T-helper 1 cell treated with Interleukin-12 subunit alpha and Interleukin-12 subunit beta and Interleukin-4 antibody, amounts not matched to agents 30 μg/mL and 1 μg/mL, for 36 hours (primary cell): Measurements from ENCODE around the gene SYNE4.
A peak's percentile ranks its signal among the peaks of the same experiment; 100 is the strongest.
"Not testable (repeated sequence)": the region's sequence is repeated elsewhere in the genome, so short reads cannot be mapped to it uniquely, and the experiment has no call there.

Experiments
- H3K27ac Mint-ChIP-seq: one replicate; pipeline ENCODE4 v1.8.0; 2021; ENCODE audit warnings: mild to moderate bottlenecking, mixed read lengths
- H3K27me3 Mint-ChIP-seq: one replicate; pipeline ENCODE4 v1.8.0; 2021; ENCODE audit warnings: low read depth, mixed read lengths
- H3K36me3 Mint-ChIP-seq: one replicate; pipeline ENCODE4 v1.8.0; 2021; ENCODE audit warnings: low read depth, mixed read lengths
- H3K4me1 Mint-ChIP-seq: one replicate; pipeline ENCODE4 v1.8.0; 2021; ENCODE audit warnings: low read depth, mixed read lengths
- H3K4me3 Mint-ChIP-seq: one replicate; pipeline ENCODE4 v1.8.0; 2021; ENCODE audit warnings: mild to moderate bottlenecking, moderate library complexity, mixed read lengths
- H3K9me3 Mint-ChIP-seq: one replicate; pipeline ENCODE4 v1.8.0; 2021; ENCODE audit warnings: mixed read lengths

The SYNE4 gene

GRCh38 chr19:35988824-35989223 lies 19.8 kb downstream of the SYNE4 start:
- Mint-ChIP-seq H3K27me3 (peaks cover 40% of the 10 kb centered on the region), H3K4me1 (peaks cover 3% of the 10 kb centered on the region), H3K9me3 (no peaks in the 10 kb centered on the region), H3K4me3 (no peak overlapping the region), H3K27ac (no peak overlapping the region), H3K36me3 (no peaks in the 10 kb centered on the region)

- Mint-ChIP-seq H3K9me3 (no peaks in the 10 kb centered on the region), H3K27ac (no peak overlapping the region), H3K27me3 (peaks cover 44% of the 10 kb centered on the region), H3K4me1 (peaks cover 3% of the 10 kb centered on the region), H3K4me3 (peak overlapping the region; percentile 14), H3K36me3 (no peaks in the 10 kb centered on the region)
These were observed 21.1 kb downstream of the SYNE4 start for GRCh38 chr19:35987571-35987896.

- Mint-ChIP-seq H3K27me3 (peaks cover 44% of the 10 kb centered on the region), H3K4me1 (peaks cover 3% of the 10 kb centered on the region), H3K27ac (no peak overlapping the region), H3K9me3 (no peaks in the 10 kb centered on the region), H3K4me3 (peak overlapping the region; percentile 81), H3K36me3 (no peaks in the 10 kb centered on the region)
These were observed 21.7 kb downstream of the SYNE4 start for GRCh38 chr19:35986664-35987570.

- Mint-ChIP-seq H3K36me3 (no peaks in the 10 kb centered on the region), H3K9me3 (no peaks in the 10 kb centered on the region), H3K4me3 (peak overlapping the region; percentile 81), H3K27ac (no peak overlapping the region), H3K27me3 (peaks cover 47% of the 10 kb centered on the region), H3K4me1 (peaks cover 3% of the 10 kb centered on the region)
These were observed 22.5 kb downstream of the SYNE4 start for GRCh38 chr19:35986111-35986510.

GRCh38 chr19:35983177-35983576 lies 25.4 kb downstream of the SYNE4 start:
- Mint-ChIP-seq H3K36me3 (no peaks in the 10 kb centered on the region), H3K9me3 (no peaks in the 10 kb centered on the region), H3K27ac (no peak overlapping the region), H3K4me3 (no peak overlapping the region), H3K4me1 (peaks cover 3% of the 10 kb centered on the region), H3K27me3 (peaks cover 55% of the 10 kb centered on the region)

- H3K36me3 Mint-ChIP-seq, H3K4me1 Mint-ChIP-seq, H3K27ac Mint-ChIP-seq, H3K4me3 Mint-ChIP-seq, H3K9me3 Mint-ChIP-seq: not testable (repeated sequence)
- H3K27me3 Mint-ChIP-seq = peaks cover 42% of the 10 kb centered on the region
These were observed 27.6 kb downstream of the SYNE4 start for GRCh38 chr19:35980997-35981396.

- no peaks in the 10 kb centered on the region for H3K36me3 Mint-ChIP-seq
- no peaks in the 10 kb centered on the region for H3K4me1 Mint-ChIP-seq
- no peak overlapping the region for H3K4me3 Mint-ChIP-seq
- H3K9me3 Mint-ChIP-seq = no peaks in the 10 kb centered on the region
- H3K27ac Mint-ChIP-seq = no peak overlapping the region
- H3K27me3 Mint-ChIP-seq = peaks cover 23% of the 10 kb centered on the region
These were observed 29.7 kb downstream of the SYNE4 start for GRCh38 chr19:35978832-35979365.

- peaks cover 18% of the 10 kb centered on the region for H3K27me3 Mint-ChIP-seq
- H3K36me3 Mint-ChIP-seq = no peaks in the 10 kb centered on the region
- no peaks in the 10 kb centered on the region for H3K9me3 Mint-ChIP-seq
- no peak overlapping the region for H3K27ac Mint-ChIP-seq
- no peak overlapping the region for H3K4me3 Mint-ChIP-seq
- H3K4me1 Mint-ChIP-seq = no peaks in the 10 kb centered on the region
These were observed 30.3 kb downstream of the SYNE4 start for GRCh38 chr19:35978271-35978670.

GRCh38 chr19:35977446-35978222 lies 31.0 kb downstream of the SYNE4 start:
- H3K4me3 Mint-ChIP-seq = no peak overlapping the region
- H3K9me3 Mint-ChIP-seq = no peaks in the 10 kb centered on the region
- no peaks in the 10 kb centered on the region for H3K4me1 Mint-ChIP-seq
- H3K36me3 Mint-ChIP-seq = no peaks in the 10 kb centered on the region
- peaks cover 18% of the 10 kb centered on the region for H3K27me3 Mint-ChIP-seq
- H3K27ac Mint-ChIP-seq = no peak overlapping the region

- H3K9me3 Mint-ChIP-seq = no peaks in the 10 kb centered on the region
- H3K4me1 Mint-ChIP-seq = no peaks in the 10 kb centered on the region
- H3K27me3 Mint-ChIP-seq = peaks cover 11% of the 10 kb centered on the region
- H3K4me3 Mint-ChIP-seq = no peak overlapping the region
- H3K36me3 Mint-ChIP-seq = no peaks in the 10 kb centered on the region
- no peak overlapping the region for H3K27ac Mint-ChIP-seq
These were observed 32.9 kb downstream of the SYNE4 start for GRCh38 chr19:35975608-35976214.

GRCh38 chr19:35973487-35973886 lies 35.1 kb downstream of the SYNE4 start:
- peaks cover 7% of the 10 kb centered on the region for H3K4me1 Mint-ChIP-seq
- H3K27me3 Mint-ChIP-seq = peaks cover 5% of the 10 kb centered on the region
- no peak overlapping the region for H3K27ac Mint-ChIP-seq
- H3K36me3 Mint-ChIP-seq = no peaks in the 10 kb centered on the region
- H3K9me3 Mint-ChIP-seq = no peaks in the 10 kb centered on the region
- no peak overlapping the region for H3K4me3 Mint-ChIP-seq

GRCh38 chr19:35966771-35967170 lies 41.8 kb downstream of the SYNE4 start:
- Mint-ChIP-seq H3K4me1 (peaks cover 10% of the 10 kb centered on the region), H3K27me3 (peaks cover 2% of the 10 kb centered on the region), H3K36me3 (no peaks in the 10 kb centered on the region), H3K27ac (no peak overlapping the region), H3K4me3 (no peak overlapping the region), H3K9me3 (no peaks in the 10 kb centered on the region)

- Mint-ChIP-seq H3K27ac (no peak overlapping the region), H3K4me1 (peaks cover 11% of the 10 kb centered on the region), H3K36me3 (no peaks in the 10 kb centered on the region), H3K4me3 (no peak overlapping the region), H3K27me3 (peaks cover 12% of the 10 kb centered on the region), H3K9me3 (no peaks in the 10 kb centered on the region)
These were observed 45.1 kb downstream of the SYNE4 start for GRCh38 chr19:35963514-35963913.

- Mint-ChIP-seq H3K27ac (no peak overlapping the region), H3K4me1 (peaks cover 13% of the 10 kb centered on the region), H3K36me3 (peaks cover 3% of the 10 kb centered on the region), H3K4me3 (peak overlapping the region; percentile 35), H3K27me3 (peaks cover 17% of the 10 kb centered on the region), H3K9me3 (peaks cover 5% of the 10 kb centered on the region)
These were observed 48.1 kb downstream of the SYNE4 start for GRCh38 chr19:35960432-35960972.
